Measurements from ENCODE around the gene GPER1. TPM values are rescaled to one million over a fixed set of nuclear protein-coding genes. Genes with fewer than 3 reads are reported as not detected.
A peak's percentile ranks its signal among the peaks of the same experiment; 100 is the strongest.

Gene GPER1
- total RNA-seq, 1 experiment from 2014 or later: 0.28 TPM

- H3K9me3 Mint-ChIP-seq (ENCODE audit: unreplicated experiment): no peaks in the 10 kb centered on the region
- intact Hi-C loops (cut with micrococcal nuclease): no loop called here
- peak; percentile 72 for DNase-seq (ENCODE audit: unreplicated experiment)
- ChIA-PET CTCF (interaction anchor here (0.5 to 5.6 kb wide), 30 partner anchors 9 to 423 kb away, joined by 3 to 98 read pairs (median 4); no protein-coding TSS in a partner anchor), POLR2A (interaction anchor here (0.9 to 1.9 kb wide), 5 partner anchors 21 to 91 kb away, joined by 3 to 14 read pairs (median 6); partner anchors contain the start of genes COX19 and GPR146)
- no peak overlapping the region for H3K27ac Mint-ChIP-seq (ENCODE audit: low read depth, unreplicated experiment)
- peak; percentile 82 for TF ChIP-seq CTCF (IDR thresholded peaks at IDR 0.05; ENCODE audit: unreplicated experiment)
- BruUV-seq (replicated peaks): no TSS peak
- no peaks in the 10 kb centered on the region for H3K4me1 Mint-ChIP-seq (ENCODE audit: insufficient read depth, unreplicated experiment)
- H3K36me3 Mint-ChIP-seq (ENCODE audit: insufficient read depth, unreplicated experiment): no peaks in the 10 kb centered on the region
- H3K4me3 Mint-ChIP-seq (ENCODE audit: unreplicated experiment): no peak overlapping the region
- H3K27me3 Mint-ChIP-seq (ENCODE audit: insufficient read depth, unreplicated experiment): no peaks in the 10 kb centered on the region
These were observed 22.2 kb upstream of the GPER1 start for GRCh38 chr7:1065585-1066241.

GRCh38 chr7:1066242-1066588, 21.7 kb upstream of the GPER1 start:
- H3K4me3 Mint-ChIP-seq (ENCODE audit: unreplicated experiment): no peak overlapping the region
- H3K9me3 Mint-ChIP-seq (ENCODE audit: unreplicated experiment): no peaks in the 10 kb centered on the region
- intact Hi-C loops (cut with micrococcal nuclease): no loop called here
- ChIA-PET CTCF (interaction anchor here (0.5 to 5.6 kb wide), 24 partner anchors 9 to 423 kb away, joined by 3 to 98 read pairs (median 4); no protein-coding TSS in a partner anchor), POLR2A (interaction anchor here (0.9 to 1.9 kb wide), 5 partner anchors 22 to 91 kb away, joined by 3 to 14 read pairs (median 6); partner anchors contain the start of genes COX19 and GPR146)
- no peak for TF ChIP-seq CTCF (IDR thresholded peaks at IDR 0.05; ENCODE audit: unreplicated experiment)
- H3K27ac Mint-ChIP-seq (ENCODE audit: low read depth, unreplicated experiment): no peak overlapping the region
- no peaks in the 10 kb centered on the region for H3K4me1 Mint-ChIP-seq (ENCODE audit: insufficient read depth, unreplicated experiment)
- BruUV-seq (replicated peaks): no TSS peak
- H3K36me3 Mint-ChIP-seq (ENCODE audit: insufficient read depth, unreplicated experiment): no peaks in the 10 kb centered on the region
- no peak for DNase-seq (ENCODE audit: unreplicated experiment)
- no peaks in the 10 kb centered on the region for H3K27me3 Mint-ChIP-seq (ENCODE audit: insufficient read depth, unreplicated experiment)

GRCh38 chr7:1068013-1068412, 19.9 kb upstream of the GPER1 start:
- intact Hi-C loops (cut with micrococcal nuclease): no loop called here
- no peak for DNase-seq (ENCODE audit: unreplicated experiment)
- TF ChIP-seq CTCF (IDR thresholded peaks at IDR 0.05; ENCODE audit: unreplicated experiment): no peak
- POLR2A ChIA-PET: no interaction called here
- no TSS peak for BruUV-seq (replicated peaks)
- no peaks in the 10 kb centered on the region for H3K36me3 Mint-ChIP-seq (ENCODE audit: insufficient read depth, unreplicated experiment)
- H3K9me3 Mint-ChIP-seq (ENCODE audit: unreplicated experiment): no peaks in the 10 kb centered on the region
- H3K4me3 Mint-ChIP-seq (ENCODE audit: unreplicated experiment): no peak overlapping the region
- no peaks in the 10 kb centered on the region for H3K27me3 Mint-ChIP-seq (ENCODE audit: insufficient read depth, unreplicated experiment)
- H3K4me1 Mint-ChIP-seq (ENCODE audit: insufficient read depth, unreplicated experiment): no peaks in the 10 kb centered on the region
- CTCF ChIA-PET: interaction anchor here (0.5 to 1.9 kb wide), 5 partner anchors 23 to 590 kb away, joined by 3 to 14 read pairs (median 3); partner anchors contain the start of gene GPR146
- no peak overlapping the region for H3K27ac Mint-ChIP-seq (ENCODE audit: low read depth, unreplicated experiment)

GRCh38 chr7:1068619-1069018, 19.3 kb upstream of the GPER1 start:
- Mint-ChIP-seq H3K4me3 (ENCODE audit: unreplicated experiment) (no peak overlapping the region), H3K4me1 (ENCODE audit: insufficient read depth, unreplicated experiment) (no peaks in the 10 kb centered on the region), H3K27ac (ENCODE audit: low read depth, unreplicated experiment) (no peak overlapping the region), H3K9me3 (ENCODE audit: unreplicated experiment) (no peaks in the 10 kb centered on the region), H3K27me3 (ENCODE audit: insufficient read depth, unreplicated experiment) (no peaks in the 10 kb centered on the region), H3K36me3 (ENCODE audit: insufficient read depth, unreplicated experiment) (no peaks in the 10 kb centered on the region)
- intact Hi-C loops (cut with micrococcal nuclease): no loop called here
- BruUV-seq (replicated peaks): no TSS peak
- no peak for DNase-seq (ENCODE audit: unreplicated experiment)
- POLR2A ChIA-PET: no interaction called here
- TF ChIP-seq CTCF (IDR thresholded peaks at IDR 0.05; ENCODE audit: unreplicated experiment): no peak
- CTCF ChIA-PET: interaction anchor here (0.7 to 1.9 kb wide), 4 partner anchors 18 to 76 kb away, joined by 3 to 14 read pairs (median 3); partner anchors contain the start of gene GPR146

Measured in MCF 10A (cell line).